Hypothalamus (tissue), 51 donors: ENCODE results near the gene P4HA2.

Source experiments
- DNase-seq, 51 donors: peaks; one replicate each; lab custom pipeline; 2025; lab: John Stamatoyannopoulos, UW

Gene P4HA2

GRCh38 chr5:132265336-132266030, 37.8 kb upstream of the P4HA2 start:
- DNase-seq: peak in 2 of 51 donors; percentile 19 to 46

DNA sequence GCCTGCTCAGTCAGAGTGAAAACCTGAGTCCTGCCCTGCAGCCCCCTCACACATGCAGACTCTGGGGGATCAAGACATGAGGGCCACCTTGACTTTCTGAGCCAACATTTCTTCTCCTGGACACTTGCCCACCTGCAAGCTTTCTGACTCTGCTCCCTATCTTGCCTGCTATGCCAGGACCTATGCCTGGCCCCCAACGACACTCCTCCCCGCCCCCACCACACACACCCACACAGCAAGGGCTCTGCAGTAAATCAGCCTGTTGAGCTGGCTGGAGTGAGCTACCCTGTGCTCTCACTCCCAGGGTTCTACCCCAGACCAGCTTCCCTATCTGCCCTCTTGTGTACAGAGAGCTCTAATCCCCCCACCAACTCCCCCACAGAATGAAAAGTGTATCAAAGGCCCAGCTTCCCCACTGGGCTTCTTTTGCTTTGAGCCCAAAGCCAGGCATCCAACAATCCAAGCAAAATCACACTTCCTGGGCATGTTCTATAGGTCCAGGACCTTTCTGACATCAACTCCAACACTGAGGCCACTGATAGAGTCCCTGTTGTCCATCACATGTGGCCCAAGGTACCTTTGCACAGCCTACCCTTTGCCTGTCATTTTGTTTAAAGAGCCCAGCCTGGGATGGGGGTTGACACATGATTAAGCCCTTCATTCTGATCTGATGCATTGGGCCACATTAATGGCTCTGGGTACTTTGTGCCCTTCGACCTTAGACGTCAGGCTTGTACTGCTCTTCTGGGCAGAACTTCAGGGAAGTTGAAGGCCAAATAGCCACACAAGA, 37.1 kb upstream of the P4HA2 start:
- no peak for DNase-seq

DNA sequence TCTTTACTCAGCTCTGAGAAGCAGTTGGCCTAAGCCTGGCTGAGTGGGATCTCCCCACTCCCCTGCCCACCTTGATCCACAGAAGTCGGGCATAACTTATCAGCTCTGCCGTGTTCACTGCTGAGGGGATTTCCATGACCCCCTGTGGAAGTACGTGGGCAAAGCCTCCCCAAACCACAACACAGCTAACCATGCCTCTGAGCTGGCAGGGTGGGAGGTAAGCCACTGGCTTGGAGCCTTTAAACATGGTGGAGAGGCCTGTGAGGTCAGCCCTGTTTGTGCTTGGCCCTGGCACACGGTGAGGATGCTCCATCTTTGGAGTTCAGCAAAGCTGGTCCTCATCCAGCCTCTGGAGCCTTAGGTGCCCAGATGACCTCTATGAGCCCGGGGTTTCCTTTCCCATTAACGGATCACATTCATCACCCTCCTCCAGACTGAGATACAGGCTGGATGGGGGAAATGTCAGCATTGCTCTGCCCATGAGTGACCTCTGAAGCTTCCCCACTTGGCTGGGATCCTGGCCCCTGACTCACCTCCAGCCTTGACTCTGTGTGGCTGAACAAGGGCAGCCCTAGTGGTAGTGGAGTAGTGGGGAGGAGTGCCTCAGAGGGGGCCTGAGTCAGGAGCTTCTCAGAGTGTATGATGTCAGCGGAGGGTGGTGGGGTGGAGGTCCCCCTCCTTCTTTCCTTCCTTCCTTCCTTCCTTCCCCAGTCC, 36.1 kb upstream of the P4HA2 start:
- DNase-seq: peak in 8 of 51 donors; percentile 25 to 68 (median 39)

DNA sequence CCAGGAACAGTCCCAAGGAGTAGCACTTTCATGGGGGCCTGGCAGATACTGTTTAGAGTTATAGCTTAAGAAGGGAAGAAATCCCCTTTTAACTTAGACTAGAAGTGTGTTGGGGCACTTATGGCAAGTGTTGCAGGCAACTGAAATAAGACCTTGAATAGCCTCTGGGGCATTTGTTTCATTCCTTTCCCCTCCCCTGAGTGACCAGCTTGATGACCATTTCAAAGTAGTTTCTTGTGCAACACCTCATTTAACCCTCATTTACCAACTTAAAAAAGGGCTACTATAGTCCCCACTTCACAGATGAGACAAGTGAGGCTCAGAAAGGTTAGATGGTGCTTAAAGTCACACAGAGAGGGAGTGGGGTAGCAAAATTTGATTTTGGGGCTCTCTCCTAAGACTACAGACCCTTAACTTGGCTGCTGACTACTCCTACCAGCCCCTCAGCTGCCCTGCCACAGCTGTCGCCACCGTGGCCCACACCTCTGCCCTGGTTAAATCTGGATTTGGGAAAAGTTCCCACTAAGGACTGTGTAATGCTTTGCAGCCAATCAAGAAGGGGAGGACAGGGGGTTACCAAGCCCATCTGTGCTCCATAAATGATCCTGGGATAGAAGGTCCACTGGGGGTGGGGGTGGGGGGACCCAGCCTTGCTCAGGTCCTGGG, 35.4 kb upstream of the P4HA2 start:
- no peak for DNase-seq

GRCh38 chr5:132261881-132262845, 34.5 kb upstream of the P4HA2 start:
- no peak for DNase-seq

- peak in 32 of 51 donors; percentile 16 to 86 (median 50) for DNase-seq
Measured at GRCh38 chr5:132260714-132261551, 33.3 kb upstream of the P4HA2 start.

DNA sequence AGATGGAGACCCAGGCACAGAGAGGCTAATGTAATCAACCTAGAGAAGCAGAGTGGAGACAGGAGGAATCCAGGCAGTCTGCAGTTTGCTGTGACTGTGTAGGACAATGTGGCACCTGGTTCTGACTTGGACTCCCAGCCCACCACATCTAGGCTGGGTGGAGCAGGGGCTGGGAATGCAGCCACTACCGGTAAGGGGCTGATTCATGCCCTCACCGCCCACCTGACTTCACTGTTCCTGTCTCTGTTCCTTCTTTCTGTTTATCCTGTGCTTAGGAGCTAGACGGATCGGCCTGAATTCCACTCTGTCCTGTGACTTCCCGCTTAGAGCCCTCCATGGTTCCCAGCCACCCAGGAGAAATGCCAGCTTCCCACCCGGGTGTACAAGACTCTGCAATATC, 32.4 kb upstream of the P4HA2 start:
- DNase-seq: peak in 7 of 51 donors; percentile 19 to 73 (median 44)

DNA sequence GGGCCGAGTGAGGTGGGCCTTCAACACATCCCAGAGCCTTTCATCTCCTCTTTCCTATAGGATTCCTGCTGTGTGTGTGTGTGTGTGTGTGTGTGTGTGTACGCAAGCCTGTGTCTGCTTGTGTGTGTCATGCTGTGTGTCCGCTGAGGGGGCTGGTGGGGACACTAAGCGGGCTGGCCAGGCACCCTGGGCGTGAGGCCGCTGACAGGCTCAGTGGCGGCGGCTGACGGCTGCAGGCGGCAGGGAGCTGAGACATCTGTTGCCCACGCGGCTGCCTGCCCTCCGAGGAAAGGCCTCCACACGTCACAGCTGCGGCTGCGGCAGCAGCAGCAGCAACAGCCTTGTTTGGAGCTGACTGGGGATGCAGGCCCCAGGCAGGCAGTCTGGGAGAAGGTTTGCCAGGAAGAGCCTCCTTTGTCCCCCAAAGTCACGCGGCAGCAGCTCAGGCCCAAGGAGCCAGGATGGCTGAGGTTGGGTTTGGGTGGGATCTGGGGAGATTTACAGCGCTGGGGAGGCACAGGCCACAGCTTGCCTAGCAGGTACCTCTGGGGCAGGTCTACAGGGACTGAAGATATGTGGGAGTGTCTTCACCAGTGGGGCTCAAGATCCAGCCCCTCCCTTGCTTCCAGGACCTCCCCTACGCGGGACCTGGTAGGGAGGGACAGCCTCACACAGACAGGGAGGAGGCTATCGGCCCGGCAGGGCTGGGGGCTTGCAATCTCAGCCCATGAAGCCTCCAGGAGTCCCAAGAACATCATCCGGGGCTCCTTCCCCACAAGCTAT, 31.6 kb upstream of the P4HA2 start:
- DNase-seq: peak in 27 of 51 donors; percentile 28 to 76 (median 46)

GRCh38 chr5:132258102-132259068, 30.7 kb upstream of the P4HA2 start:
- DNase-seq: peak in 1 of 51 donors; percentile 15

DNA sequence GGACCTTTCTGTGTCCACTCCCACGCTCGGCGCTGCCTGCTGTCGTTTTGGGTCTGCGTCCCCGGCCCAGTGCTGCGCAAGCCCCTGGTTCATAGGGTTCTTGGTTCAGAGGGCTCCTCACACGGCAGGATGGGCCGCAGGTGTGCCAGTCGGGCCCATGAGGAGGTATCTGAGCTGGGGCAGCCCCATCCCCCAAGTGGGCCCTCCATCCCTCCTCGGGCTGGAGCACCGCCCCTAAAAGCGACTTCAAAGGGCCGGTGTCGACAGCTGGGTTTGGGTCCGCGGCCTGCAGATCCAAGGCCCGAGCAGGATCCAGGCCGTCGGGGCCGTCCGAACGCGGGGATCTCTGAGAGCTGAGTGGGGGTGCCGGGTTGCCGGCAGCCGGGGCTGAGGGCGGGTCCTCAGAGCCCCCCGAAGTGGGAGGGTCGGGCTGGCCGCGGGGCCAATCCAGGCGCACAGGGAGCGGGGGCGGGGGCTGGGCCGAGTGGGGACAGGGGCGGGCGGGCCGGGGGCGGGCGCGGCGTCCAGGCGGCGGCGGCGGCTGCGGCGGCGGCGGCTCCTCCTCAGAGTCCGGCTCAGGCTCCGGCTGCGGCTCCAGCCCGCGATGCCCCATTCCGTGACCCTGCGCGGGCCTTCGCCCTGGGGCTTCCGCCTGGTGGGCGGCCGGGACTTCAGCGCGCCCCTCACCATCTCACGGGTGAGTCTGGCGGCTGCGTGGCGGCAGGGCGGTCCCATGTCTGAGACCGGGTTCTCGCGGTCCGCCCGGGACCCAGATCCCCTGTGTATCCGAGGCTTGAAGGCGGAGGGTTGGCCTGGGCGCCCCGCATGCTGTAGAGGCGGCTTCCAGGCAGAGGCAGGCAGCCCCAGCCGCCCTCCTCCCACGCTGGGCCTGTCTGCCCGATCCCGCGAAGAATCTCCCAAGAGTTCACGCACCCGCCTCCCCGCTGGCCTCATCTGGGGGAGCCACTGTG, 29.8 kb upstream of the P4HA2 start, which contains the start of gene PDLIM4:
TSS of gene PDLIM4 (plus strand) at position 566 of the 971 bp plus-strand sequence. CDS start at position 605, 39 bp downstream.
- DNase-seq: peak in 7 of 51 donors; percentile 22 to 49 (median 32)

- DNase-seq: no peak
Measured at GRCh38 chr5:132256783-132257130, 29.1 kb upstream of the P4HA2 start.

GRCh38 chr5:132256086-132256782, 28.6 kb upstream of the P4HA2 start:
- DNase-seq: no peak

DNA sequence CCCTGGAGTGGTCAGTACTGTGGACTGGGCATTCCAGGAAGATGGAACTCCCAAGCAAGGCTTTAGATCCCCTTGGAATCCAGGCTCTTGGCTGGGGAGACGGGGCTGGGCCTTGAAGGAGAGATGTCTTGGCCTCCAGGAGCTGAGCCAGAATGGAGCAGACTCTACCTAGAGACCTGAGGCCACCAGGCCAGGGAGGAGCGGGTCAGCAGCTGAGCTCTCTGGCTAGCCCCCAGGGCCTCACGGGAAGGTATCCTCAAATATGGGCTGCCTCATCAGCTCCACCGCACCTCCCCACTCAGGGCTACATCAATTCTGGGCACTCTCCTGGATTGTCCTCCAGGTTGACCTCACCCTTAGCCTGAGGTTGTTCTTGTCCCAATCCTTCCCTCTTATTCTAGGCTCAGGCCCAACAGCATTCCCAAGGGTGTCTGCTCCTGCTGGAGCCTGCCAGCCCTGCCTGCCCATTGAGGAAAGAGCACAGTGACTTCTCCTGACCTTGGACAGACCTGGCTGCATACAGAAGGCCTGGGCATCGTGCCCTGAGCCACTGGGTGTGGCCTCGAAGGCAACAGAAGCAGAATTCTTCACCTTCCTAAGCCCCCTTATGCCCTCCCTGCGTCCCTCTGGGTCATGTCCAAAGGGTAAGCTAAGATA, 26.8 kb upstream of the P4HA2 start:
- DNase-seq: no peak
